NCI-H128 (cell line): ENCODE data around the gene DUSP9.
"Not testable (repeated sequence)": the region's sequence is repeated elsewhere in the genome, so short reads cannot be mapped to it uniquely, and the experiment has no call there.

ENCODE experiments used
- DNase-seq: peaks from one replicate; lab custom pipeline; 2025; ENCODE audit not compliant: unreplicated experiment; lab: John Stamatoyannopoulos, UW

The DUSP9 gene

GRCh38 chrX:153670748-153671588, 24.0 kb downstream of the DUSP9 start:
- no peak for DNase-seq

DNA sequence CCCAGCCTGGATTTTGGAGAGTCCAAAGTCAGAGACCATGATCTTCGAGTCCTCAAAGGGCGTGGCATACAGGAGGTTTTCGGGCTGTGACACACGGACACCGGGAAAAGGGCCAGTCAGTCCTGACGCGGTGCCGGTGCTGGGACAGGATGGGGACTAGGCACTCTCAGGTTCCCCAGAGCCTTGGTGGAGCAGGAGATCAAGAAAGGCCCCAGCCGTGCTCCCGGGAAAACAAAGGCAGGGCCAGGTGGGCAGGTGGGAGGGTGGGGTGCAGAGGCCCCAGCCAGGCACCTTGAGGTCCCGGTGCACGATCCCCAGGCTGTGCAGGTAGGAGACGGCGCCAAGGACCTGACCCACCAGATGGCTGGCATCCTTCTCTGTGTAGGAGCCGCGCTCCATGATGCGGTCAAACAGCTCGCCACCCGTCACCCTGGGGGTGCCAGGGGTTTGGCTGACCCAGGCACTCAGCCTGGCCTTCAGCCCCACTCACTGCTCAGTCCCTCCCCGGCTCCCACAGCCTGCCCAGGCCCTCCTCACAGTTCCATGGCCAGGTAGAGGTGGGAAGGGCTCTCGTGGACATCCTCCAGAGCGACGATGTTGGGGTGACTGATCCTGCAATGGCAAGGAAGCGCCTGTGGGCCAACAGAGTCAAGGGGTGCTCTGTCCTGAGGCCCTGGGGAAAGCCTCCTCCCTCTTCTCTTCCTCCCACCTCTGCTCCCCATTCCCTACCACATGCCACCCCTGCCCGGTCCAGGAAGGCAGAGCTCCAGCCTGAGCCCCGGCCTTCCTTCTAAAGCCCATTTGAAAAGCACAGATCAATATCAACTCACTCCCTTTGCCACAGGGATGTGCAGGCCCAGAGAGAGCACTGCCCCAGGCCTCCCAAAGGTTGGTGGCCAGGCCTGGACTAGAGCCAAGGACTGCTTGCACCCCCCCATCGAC, 24.9 kb downstream of the DUSP9 start:
- DNase-seq = no peak

GRCh38 chrX:153672531-153673427, 25.8 kb downstream of the DUSP9 start:
- DNase-seq = no peak

DNA sequence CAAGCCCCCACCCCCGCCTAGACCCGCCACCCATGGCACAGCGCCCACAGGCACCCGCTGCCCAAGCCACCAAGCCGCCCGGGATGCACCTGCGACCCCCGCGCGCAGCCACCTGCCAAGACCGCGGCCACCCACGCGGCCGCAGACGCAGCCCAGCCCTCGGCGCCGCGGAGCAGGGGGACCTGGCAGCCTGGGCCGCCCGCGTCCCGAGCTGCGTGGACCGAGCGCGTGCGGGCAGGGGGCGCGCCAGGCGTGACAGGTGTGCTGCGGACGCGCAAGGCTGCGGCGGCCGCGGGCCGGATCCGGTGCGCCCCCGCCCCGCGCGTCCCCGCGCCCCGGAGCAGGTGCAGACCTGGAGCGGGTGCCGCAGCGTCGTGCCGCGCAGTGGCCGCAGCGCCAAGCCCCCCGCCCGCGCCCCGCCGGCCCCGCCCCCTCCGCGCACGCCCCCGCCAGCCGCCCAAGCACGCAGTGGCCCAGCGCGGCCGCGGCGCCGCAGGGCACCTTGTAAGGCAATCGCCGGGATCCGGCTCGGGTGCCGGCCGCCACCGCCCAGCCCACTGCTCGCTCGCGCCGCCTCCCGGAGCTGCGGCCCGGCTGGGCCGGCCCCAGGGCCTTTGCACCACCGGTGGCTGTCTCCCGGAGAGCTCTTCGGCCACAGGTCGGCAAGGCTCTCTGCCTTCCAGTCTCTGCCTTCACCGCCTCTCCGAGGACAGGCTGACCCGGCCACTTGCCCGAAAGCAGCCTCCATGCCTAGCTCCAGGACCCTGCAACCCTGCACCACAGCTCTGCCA, 26.6 kb downstream of the DUSP9 start, which contains the start of gene PNCK:
TSS of gene PNCK (minus strand) at position 386 of the 791 bp plus-strand sequence. CDS start 737 bp downstream, outside the sequence.
- no peak for DNase-seq

DNA sequence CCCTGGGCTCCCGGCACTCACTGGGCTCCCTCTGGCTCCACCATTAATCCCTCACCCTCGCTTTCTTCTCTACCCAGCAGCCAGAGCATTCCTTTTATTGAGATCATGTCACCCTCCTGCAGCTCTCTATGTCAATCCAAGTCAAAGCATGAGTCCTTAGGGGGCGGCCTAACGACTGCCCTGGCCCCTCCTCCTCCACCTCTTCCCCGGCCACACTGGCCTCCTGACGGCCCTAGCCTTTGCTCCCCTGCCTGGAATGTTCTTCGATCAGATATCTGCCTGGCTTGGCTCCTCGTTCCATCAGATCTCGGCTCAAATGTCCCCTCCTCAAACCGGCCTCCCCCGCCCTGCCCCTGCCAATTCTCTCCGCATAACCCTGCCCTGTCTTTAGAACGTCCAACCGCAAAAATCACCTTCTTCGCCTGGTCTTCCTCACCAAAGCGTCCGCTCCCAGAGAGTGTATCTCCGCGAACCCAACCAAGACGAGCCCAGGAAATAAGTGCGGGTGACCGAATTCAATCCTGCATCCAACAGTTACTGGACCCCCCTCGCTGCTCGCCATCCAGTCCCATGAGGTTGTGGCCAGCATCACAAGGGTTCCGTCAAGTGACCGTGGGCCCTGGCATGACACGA, 27.3 kb downstream of the DUSP9 start:
- DNase-seq = no peak

DNA sequence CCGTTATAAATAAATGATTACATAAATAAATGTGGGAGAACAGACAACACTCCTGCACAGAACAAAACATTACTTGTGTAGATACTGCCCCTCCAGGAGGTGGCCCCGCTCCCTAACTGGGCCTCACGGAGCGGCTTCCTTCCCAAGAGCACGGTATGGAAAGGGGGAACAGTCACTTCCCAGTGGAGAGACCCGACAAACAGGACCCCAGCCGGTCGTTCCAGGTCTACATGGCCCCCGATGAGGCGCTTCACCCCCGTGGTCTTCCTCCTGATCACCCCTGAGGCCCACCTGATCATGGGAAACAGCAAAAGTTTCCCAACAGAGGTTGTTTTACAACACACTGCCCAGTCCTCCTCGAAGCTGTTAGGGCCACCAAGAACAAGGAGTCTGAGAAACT, 34.2 kb downstream of the DUSP9 start:
- DNase-seq = no peak

DNA sequence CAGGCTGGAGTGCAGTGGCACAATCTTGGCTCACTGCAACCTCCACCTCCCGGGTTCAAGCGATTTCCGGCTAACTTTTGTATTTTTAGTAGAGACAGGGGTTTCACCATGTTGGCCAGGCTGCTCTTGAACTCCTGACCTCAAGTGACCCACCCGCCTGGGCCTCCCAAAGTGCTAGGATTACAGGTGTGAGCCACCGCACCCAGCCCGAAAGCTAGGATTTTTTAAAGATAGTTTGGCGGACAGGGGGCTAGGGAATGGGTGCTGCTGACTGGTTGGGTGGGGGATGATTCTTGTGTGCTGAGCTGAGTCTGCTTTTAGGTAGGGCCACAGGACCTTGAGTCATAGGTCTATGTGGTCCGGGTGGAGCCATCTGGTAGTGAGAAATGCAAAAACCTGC, 36.5 kb downstream of the DUSP9 start:
- not testable (repeated sequence) for DNase-seq

GRCh38 chrX:153684467-153685155, 37.6 kb downstream of the DUSP9 start:
- no peak for DNase-seq

DNA sequence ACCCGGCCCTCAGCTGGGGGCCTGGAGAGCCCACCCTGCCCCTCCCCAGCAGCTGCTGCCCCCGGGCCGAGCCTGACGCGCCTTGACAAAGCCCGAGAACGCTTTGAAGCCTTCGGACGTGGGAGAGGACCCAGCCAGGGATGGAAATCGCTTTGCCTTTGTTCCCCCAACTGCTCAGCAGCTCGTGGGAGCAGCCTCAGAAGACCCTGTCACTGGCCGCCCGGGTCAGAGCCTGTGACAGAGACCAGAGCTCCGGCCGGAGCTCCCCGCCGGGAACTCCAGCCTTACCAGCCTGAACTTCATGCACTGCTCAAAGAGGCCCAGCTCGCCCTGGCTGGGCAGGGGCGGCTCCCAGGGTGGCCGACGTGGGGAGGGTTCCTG, 38.1 kb downstream of the DUSP9 start:
- DNase-seq = no peak

GRCh38 chrX:153685751-153686696, 39.0 kb downstream of the DUSP9 start:
- no peak for DNase-seq

- no peak for DNase-seq
Measured at GRCh38 chrX:153686711-153687110, 39.7 kb downstream of the DUSP9 start.

DNA sequence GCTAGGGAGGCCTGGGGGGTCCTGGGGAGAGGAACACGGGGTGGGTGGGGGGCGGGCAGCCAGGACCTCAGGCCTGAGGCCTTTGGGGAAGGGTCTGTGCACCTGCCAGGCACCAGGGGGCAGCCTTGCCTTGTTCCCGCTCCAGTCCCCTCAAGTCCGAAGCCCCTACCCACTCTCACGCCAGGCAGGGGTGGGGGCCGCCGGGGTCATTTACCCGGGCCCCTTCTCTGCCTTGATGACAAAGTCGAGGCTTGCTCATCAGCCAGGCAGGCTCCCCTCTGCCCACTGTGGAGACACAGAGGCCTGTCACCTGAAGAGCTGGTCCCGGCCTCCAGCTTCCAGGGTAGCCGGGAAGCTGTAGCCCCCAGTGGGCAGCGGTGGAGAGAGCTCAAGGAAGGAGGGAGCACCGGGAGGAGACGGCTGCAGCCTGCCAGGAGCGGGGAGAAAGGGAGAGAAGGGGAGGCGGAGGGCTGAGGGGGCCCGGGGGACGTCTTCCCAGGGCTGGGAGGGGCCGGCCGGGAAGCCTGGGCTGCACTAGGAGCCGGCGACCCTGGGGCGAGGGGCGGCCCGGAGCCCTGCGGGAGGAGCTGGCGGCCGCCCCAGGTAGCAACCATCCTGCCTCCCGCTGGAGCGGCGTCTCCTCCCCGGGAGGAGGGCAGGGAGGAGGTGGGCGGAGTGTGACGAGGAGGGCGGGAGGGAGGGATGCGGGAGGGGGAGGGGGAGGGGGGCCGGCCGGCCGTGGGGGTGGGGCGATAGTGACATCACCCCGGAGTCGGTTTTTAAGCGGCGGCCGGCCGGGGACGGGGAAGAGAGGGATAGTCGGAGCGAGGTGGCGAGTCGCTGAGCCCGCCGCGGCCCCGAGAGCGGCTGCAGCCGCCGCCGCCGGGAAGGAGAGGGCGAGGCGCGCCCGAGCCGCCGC, 40.4 kb downstream of the DUSP9 start, which contains the start of gene SLC6A8:
TSS of gene SLC6A8 (plus strand) at position 806 of the 919 bp plus-strand sequence. CDS start 649 bp downstream, outside the sequence.
- no peak for DNase-seq

- no peak for DNase-seq
Measured at GRCh38 chrX:153688071-153688470, 41.1 kb downstream of the DUSP9 start.

DNA sequence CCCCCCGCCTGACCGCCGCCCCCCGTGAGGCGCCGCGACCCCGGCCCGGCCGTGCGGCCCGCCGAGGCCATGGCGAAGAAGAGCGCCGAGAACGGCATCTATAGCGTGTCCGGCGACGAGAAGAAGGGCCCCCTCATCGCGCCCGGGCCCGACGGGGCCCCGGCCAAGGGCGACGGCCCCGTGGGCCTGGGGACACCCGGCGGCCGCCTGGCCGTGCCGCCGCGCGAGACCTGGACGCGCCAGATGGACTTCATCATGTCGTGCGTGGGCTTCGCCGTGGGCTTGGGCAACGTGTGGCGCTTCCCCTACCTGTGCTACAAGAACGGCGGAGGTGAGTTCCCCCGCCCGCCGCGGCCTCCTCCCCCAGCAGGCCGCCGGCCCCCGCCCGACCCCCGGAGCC, 41.5 kb downstream of the DUSP9 start:
- no peak for DNase-seq

DNA sequence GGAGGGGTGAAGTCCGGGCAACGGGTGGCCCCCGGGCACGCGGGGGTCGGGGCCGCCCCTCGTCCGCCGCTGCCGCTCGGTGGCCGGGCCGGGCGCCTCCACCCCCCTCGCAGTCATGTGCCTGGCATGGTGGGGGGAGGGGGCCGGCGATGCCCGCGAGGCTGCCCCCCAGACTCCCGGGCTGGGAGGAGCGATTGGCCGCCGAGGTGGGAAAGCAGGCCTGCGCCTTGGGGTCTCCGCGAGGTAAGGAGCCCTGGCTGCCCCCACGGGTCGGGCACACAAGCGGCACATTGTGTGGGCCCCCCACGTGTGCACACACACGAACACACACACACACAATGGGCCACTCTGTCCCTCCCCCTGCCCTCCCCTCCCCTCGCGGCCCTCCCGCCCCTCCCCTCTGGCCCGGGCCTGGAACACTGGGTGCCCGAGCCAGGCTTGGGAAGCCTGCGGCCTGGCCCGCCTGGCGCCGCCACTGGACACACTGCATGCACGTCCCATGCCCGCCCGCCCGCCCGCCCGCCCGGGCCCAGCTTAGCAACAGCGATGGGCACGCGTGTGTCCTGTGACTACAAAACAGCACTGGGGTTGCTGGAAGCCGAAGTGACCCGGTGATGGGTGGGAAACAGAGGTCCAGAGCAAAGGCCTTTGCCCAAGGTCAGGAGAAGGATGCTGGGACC, 42.0 kb downstream of the DUSP9 start:
- DNase-seq = no peak
